ENCODE results near the gene PRPF19. TPM values are rescaled to one million over a fixed set of nuclear protein-coding genes. Genes with fewer than 3 reads are reported as not detected.
A peak's percentile ranks its signal among the peaks of the same experiment; 100 is the strongest.

PRPF19 gene
- total and polyA plus RNA-seq, 9 of the 15 experiments (the other 6 are each of a cell fraction or from before 2014, with no cell fraction given): 9.4 to 212 (median 73.2) TPM

DNA sequence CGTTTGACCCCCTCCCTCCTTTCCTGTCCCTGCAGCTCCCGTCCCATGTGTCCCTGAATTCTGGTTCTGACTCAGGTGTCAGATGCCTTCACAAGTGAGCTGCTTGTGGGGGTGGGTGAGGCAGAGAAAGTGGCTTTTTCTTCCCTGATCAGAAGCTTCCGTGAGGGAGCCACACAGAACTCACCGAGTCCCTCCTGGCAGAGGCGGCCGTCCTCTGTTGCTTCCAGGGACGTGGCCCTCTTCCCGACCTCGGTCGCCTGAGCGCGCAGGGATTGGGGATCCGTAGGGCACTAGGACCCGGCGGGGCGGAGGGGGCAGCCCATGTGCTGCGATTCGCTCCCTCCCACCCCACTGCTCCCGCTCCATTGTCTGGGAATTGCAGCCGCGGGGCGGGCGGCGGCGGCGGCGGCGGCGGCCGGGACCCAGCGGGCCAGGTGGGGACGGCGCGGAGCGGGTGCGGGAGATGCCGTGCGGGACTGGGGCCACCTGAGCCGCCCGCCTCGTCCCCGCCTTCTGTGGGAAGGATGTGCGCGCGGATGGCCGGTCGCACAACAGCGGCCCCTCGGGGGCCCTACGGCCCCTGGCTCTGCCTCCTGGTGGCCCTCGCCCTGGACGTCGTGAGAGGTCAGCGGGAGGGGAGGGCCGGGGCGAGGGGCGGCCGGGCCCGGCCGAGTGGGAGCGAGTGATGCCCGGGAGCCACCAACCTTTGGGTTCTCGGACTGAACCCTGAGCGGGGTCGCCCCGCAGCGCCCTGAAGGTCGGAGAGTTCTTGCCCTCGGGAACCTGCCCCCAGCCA lies 17.9 kb upstream of the PRPF19 start, which contains the start of gene TMEM132A (continued):
- TF ChIP-seq, protein P1, sequence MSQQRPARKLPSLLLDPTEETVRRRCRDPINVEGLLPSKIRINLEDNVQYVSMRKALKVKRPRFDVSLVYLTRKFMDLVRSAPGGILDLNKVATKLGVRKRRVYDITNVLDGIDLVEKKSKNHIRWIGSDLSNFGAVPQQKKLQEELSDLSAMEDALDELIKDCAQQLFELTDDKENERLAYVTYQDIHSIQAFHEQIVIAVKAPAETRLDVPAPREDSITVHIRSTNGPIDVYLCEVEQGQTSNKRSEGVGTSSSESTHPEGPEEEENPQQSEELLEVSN (IDR thresholded peaks at IDR 0.05; ENCODE audit: borderline replicate concordance in 1 of 2, extremely low read depth in 1 of 2, insufficient read depth in 1 of 2, insufficient read length in 1 of 2, low read depth in 1 of 2, low read length in 1 of 2, poor library complexity in 1 of 2, severe bottlenecking in 1 of 2): peak; percentile 25 to 66
- TF ChIP-seq, protein P2, sequence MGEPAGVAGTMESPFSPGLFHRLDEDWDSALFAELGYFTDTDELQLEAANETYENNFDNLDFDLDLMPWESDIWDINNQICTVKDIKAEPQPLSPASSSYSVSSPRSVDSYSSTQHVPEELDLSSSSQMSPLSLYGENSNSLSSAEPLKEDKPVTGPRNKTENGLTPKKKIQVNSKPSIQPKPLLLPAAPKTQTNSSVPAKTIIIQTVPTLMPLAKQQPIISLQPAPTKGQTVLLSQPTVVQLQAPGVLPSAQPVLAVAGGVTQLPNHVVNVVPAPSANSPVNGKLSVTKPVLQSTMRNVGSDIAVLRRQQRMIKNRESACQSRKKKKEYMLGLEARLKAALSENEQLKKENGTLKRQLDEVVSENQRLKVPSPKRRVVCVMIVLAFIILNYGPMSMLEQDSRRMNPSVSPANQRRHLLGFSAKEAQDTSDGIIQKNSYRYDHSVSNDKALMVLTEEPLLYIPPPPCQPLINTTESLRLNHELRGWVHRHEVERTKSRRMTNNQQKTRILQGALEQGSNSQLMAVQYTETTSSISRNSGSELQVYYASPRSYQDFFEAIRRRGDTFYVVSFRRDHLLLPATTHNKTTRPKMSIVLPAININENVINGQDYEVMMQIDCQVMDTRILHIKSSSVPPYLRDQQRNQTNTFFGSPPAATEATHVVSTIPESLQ (CRISPR knock-in tag; IDR thresholded peaks at IDR 0.05): no peak
- TF ChIP-seq SRF (CRISPR knock-in tag; IDR thresholded peaks at IDR 0.05): no peak

DNA sequence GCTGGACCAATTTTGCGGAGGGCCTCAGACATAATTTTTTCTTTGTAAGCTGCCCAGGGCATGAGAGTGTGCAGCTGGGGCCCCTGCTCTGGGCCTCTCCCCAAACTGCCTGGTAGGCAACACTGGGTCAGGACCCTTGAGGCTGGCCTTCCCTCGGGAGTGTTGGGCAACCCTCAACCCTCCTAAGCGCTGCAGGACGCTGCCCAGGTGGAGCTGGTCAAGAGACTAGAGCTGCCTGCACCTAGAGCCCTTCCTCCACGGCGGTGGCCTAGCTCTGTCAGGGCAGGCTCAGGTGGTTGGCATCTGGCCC lies 17.4 kb upstream of the PRPF19 start:
- POLR2A ChIA-PET: interaction anchor here (0.9 to 1.6 kb wide), 5 partner anchors 9 to 29 kb away, joined by 3 to 7 read pairs (median 5); no protein-coding TSS in a partner anchor
- Histone ChIP-seq H3K27ac (ENCODE audit: extremely low read depth, low read depth, low read length) (no peak overlapping the region), H4K20me1 (replicated peaks; ENCODE audit: control insufficient read depth, insufficient read depth, low read length) (peaks cover 5% of the 10 kb centered on the region; the same call in 1 of the 2 replicates), H3K9me1 (ENCODE audit: control insufficient read depth, insufficient read depth, low read length) (no peaks in the 10 kb centered on the region), H3K4me1 (replicated peaks in 1 of 2; ENCODE audit: control insufficient read depth in 2 of 2, insufficient read depth in 2 of 2, low read length in 2 of 2) (peaks cover 2 to 22% of the 10 kb centered on the region in 2 experiments; a peak in 4 of 5 replicates), H3K36me3 (ENCODE audit: control insufficient read depth, insufficient read depth, low read length) (peaks cover 43% of the 10 kb centered on the region), H3K4me2 (ENCODE audit: insufficient read depth, low read length) (no peak overlapping the region), H3K4me3 (no peak overlapping the region), H3K9ac (ENCODE audit: insufficient read depth in 1 of 2, low read depth in 2 of 2, low read length in 2 of 2) (peak overlapping the region in 1 of 2 experiments; percentile 76; a peak in 1 of 4 replicates), H3K27me3 (ENCODE audit: control insufficient read depth in 2 of 2, insufficient read depth in 2 of 2, low read length in 2 of 2) (peaks cover 31 to 43% of the 10 kb centered on the region in 2 experiments), H2AFZ (ENCODE audit: low read depth, low read length) (no peak overlapping the region), H3K79me2 (ENCODE audit: control insufficient read depth, insufficient read depth, low read length) (peaks cover 8% of the 10 kb centered on the region; the same call in 2 of the 3 replicates), H3K9me3 (replicated peaks; ENCODE audit: control insufficient read depth, insufficient read depth, low read depth, low read length) (no peaks in the 10 kb centered on the region)
- no TSS peak for BruUV-seq (replicated peaks)
- CTCF ChIA-PET (ENCODE audit: low intra/inter-chr PET ratio): no interaction called here
- TF ChIP-seq MCM5 (IDR thresholded peaks at IDR 0.05; ENCODE audit: low read depth) (no peak), RBM39 (optimal IDR thresholded peaks at IDR 0.05; ENCODE audit: low read depth, low read length) (peak; percentile 46)
- intact Hi-C loops (cut with micrococcal nuclease): no loop called here
- 50% methylated on average over 6 of the region's 6 CpGs for WGBS (ENCODE audit: insufficient coverage, low coverage, missing lambda C conversion rate)
- ATAC-seq (peak; percentile 6; the same call in 1 of the 3 replicates), DNase-seq (ENCODE audit: extremely low read depth in 1 of 4, low spot score in 3 of 4) (no peak), FAIRE-seq (no peak)
- in situ Hi-C loops (cut with MboI): no loop called here
